GM13977 (cell line): ENCODE results near the gene ATP13A1.

Experiments used
- DNase-seq: peaks from one replicate; pipeline ENCODE4 v3.0.0; 2012; ENCODE audit warnings: low spot score
- CTCF ChIP-seq: IDR thresholded peaks from 2 replicates; pipeline ENCODE4 v1.5.1; 2012; ENCODE audit warnings: mild to moderate bottlenecking, control low read depth; ENCODE audit not compliant: insufficient read depth; ENCODE audit errors: extremely low read depth, missing control alignments
- in situ Hi-C: fragments of 300-500 bp; cut with MboI; formaldehyde crosslinking; loops from one replicate; pipeline ENCODE4 v1.12.0; 2022; ENCODE audit warnings: low sequenced_read_pairs, low pct_unique_long_range_greater_than_20kb, mixed read lengths, inconsistent platforms; ENCODE audit not compliant: unreplicated experiment

The ATP13A1 gene

DNA sequence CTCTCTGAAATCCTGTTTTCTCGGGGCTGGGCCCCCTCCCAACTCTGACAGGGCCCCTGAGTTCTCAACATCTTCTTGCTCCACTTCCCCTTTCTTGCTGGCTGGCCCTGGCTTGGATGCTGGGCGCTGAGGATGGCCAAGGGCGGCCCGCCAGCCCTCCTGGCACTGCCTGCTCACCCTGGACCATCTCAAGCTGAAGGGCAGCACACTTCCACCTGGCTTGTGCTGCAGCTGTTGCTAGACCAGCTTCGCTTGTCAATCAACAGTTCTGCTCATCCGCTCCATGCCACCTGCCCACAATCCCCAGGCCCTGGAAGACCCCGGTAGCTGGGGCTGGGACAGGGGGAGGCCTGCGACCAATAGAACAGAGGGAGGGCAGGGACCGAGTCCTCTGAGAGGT lies 13.1 kb downstream of the ATP13A1 start:
- no peak for DNase-seq
- in situ Hi-C loops: no loop called here
- no peak for TF ChIP-seq CTCF

DNA sequence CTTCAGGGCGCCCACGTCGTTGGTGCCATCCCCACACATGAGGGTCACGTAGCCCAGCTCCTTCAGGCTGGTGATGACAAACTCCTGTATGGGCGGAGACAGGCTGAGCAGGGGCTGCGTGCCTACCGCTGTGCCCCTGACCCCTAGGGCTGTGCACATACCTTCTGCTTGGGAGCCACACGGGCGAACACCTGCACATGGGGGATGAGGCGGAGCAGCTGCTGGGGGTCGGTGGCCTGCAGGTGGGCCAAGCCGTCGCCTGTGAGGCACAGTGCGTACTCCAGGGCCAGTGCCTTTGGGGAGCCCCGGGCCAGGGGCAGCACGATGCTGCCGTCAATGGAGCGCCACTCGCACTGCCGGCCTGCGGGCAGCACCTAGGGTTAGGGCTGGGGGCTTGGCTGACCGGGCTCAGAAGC lies 13.9 kb downstream of the ATP13A1 start:
- in situ Hi-C loops: loop anchor here (10.0 kb wide), 1 partner anchor 125 kb away; the partner anchor contains the start of gene YJEFN3
- no peak for DNase-seq
- no peak for TF ChIP-seq CTCF

DNA sequence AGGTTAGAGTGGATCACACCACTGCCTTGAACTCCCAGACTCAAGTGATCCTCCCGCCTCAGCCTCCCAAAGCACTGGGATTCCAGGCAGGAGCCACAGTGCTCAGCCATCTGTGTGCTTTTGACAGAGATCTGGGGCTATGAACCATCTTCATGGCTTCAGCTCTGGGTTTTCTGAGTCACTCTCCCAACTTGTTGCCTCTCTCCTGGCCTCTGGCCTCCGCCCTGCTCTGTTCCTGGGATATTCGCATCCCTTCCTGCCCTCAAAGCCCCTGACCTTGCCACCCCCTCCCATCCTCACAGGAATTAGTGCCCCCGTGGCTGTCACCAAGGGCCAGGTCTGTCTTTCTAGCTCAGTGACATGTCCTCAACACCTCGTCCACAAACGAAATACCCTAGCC lies 14.3 kb downstream of the ATP13A1 start:
- no peak for TF ChIP-seq CTCF
- no peak for DNase-seq
- in situ Hi-C loops: loop anchor here (10.0 kb wide), 1 partner anchor 124 kb away; the partner anchor contains the start of gene YJEFN3

DNA sequence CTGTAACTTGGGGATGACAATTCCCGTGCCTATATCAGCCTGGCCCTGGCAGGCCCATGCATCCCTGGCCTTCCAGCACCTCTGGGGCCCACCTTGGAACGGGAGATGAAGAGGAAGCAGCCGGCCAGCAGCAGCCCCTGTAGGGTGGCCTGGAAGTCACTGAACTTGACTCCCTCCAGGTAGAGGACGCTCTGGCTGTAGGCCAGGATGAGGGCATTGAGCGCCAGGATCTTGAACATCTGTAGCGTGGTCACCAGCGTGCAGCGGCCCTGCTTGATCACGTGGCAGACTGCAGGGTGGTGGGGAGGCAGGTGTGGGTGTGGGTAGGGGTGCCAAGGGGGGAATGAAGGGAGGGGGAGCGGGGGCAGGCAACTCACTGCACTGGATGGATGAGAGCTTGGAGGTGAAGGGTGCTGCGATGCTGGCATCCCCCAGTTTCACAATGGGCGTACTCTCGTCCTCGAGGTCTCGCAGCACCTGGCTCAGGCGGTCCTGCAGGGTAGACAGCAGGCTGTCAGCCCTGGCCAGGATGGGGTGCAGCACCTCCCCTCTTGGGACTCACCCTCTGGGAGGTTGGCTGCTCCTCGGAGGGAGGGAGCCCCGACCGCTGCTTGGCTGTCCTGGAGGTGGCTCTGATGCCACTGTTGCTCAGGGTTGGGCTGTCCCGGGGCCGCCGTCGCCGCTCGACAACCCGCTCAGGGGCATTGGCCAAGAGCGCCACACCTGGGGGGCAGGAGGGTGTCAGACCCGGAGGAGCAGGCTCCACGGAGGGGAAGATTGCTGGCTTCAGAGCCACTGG lies 16.2 kb downstream of the ATP13A1 start:
- in situ Hi-C loops: loop anchor here (10.0 kb wide), 1 partner anchor 122 kb away; the partner anchor contains the start of gene YJEFN3
- no peak for DNase-seq
- TF ChIP-seq CTCF: no peak

DNA sequence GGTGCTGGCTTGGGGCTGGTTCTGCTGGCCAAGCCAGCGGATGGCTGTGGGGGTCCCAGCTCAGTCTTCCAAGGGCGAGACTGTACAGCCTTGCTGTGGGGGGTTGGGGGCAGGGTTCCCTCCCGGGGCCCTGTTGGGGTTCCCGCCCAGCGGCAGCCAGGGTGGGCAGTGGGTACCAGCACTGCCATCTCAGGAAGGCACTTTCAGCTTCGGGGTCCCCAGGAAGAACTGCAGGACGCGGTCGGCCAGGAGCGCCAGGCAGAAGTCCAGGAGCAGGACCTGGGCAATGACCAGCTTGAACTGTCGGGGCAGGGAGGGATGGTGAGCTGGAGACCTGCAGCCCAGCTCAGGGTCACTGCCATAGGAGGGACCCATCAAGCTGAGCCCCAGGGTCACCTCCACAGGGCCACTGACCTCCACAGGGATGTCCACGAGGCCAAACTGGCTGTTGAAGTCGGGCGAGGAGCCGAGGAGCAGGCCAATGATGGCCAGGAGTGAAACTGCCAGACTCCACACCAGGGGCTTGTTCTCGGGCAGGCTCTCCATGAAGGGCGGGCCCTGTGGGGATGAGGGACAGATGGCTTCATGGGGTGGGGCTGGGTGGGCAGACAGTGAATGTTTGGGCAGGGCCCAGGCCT lies 18.1 kb downstream of the ATP13A1 start:
- in situ Hi-C loops: loop anchor here (10.0 kb wide), 1 partner anchor 121 kb away; the partner anchor contains the start of gene YJEFN3
- TF ChIP-seq CTCF: no peak
- DNase-seq: no peak

GRCh38 chr19:19644054-19644388 lies 19.5 kb downstream of the ATP13A1 start:
- TF ChIP-seq CTCF: no peak
- no peak for DNase-seq
- in situ Hi-C loops: loop anchor here (10.0 kb wide), 1 partner anchor 119 kb away; the partner anchor contains the start of gene YJEFN3
